Epithelial cell of esophagus (primary cell): ENCODE data around the gene ZPBP2.
"Not testable (repeated sequence)": the region's sequence is repeated elsewhere in the genome, so short reads cannot be mapped to it uniquely, and the experiment has no call there.

Experiments used
- DNase-seq: peaks from one replicate; pipeline ENCODE4 v3.0.0; 2010; ENCODE audit warnings: low read depth
- H3K4me3 ChIP-seq: 2 replicates; pipeline ENCODE4 v1.5.1; 2011; ENCODE audit warnings: mild to moderate bottlenecking, low read length, control low read depth
- CTCF ChIP-seq: IDR thresholded peaks from 2 replicates; pipeline ENCODE4 v1.5.1; 2011; ENCODE audit warnings: low read depth, mild to moderate bottlenecking, low read length, control low read depth, inconsistent platforms; ENCODE audit not compliant: insufficient read depth; ENCODE audit errors: missing control alignments

The ZPBP2 gene

GRCh38 chr17:39838784-39839183, 29.2 kb upstream of the ZPBP2 start:
- no peak overlapping the region for H3K4me3 ChIP-seq
- TF ChIP-seq CTCF: no peak
- no peak for DNase-seq

GRCh38 chr17:39841134-39841683, 26.8 kb upstream of the ZPBP2 start:
- no peak for TF ChIP-seq CTCF
- no peak for DNase-seq
- no peak overlapping the region for H3K4me3 ChIP-seq

- TF ChIP-seq CTCF: no peak
- DNase-seq: no peak
- H3K4me3 ChIP-seq: no peak overlapping the region
Measured at GRCh38 chr17:39845052-39845846, 22.8 kb upstream of the ZPBP2 start.

- no peak overlapping the region for H3K4me3 ChIP-seq
- no peak for DNase-seq
- TF ChIP-seq CTCF: no peak
Measured at GRCh38 chr17:39846205-39846604, 21.8 kb upstream of the ZPBP2 start.

- no peak for TF ChIP-seq CTCF
- no peak overlapping the region for H3K4me3 ChIP-seq
- DNase-seq: no peak
Measured at GRCh38 chr17:39848600-39848999, 19.4 kb upstream of the ZPBP2 start.

- not testable (repeated sequence) for H3K4me3 ChIP-seq, DNase-seq
Measured at GRCh38 chr17:39850186-39850585, 17.8 kb upstream of the ZPBP2 start.

- H3K4me3 ChIP-seq: no peak overlapping the region
- DNase-seq: no peak
- no peak for TF ChIP-seq CTCF
Measured at GRCh38 chr17:39852239-39852638, 15.8 kb upstream of the ZPBP2 start.
